Suprapubic skin (tissue), 3 donors: Measurements from ENCODE around the gene HOXC5.

Experiments
- POLR2AphosphoS5 ChIP-seq, 3 donors: sonication (generic); formaldehyde crosslinking; IDR thresholded peaks; one replicate each; pipeline ENCODE4 v1.6.1; 2017; ENCODE audit warnings: antibody characterized with exemption in 3 of 3
- TF ChIP-seq, protein P1 (sequence below), 2 donors: fragments of 200-600 bp in 1 of 2; fragments of 450-650 bp in 1 of 2; sonication (generic) in 1 of 2; IDR thresholded peaks; one replicate each; pipeline ENCODE4 v1.5.1; 2016 to 2019; ENCODE audit warnings: antibody characterized with exemption in 2 of 2, mild to moderate bottlenecking in 1 of 2, moderate library complexity in 1 of 2

DNA sequence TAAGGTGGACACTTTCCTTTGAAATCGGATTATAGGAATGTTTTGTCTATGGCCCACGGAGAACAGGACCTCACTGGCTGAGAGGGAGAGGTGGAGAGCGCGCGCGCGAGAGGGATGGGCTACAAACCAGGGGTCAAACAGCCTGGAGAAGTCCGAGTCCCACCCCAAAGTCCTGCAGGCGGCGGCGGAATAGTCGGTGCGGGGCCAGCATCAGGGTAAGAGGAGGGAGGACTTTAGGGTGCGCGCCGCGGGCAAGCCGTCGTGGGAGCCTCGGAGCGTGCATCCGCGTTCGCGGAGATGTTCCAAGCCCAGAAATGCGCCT, 27.4 kb upstream of the HOXC5 start:
- TF ChIP-seq, protein P1, sequence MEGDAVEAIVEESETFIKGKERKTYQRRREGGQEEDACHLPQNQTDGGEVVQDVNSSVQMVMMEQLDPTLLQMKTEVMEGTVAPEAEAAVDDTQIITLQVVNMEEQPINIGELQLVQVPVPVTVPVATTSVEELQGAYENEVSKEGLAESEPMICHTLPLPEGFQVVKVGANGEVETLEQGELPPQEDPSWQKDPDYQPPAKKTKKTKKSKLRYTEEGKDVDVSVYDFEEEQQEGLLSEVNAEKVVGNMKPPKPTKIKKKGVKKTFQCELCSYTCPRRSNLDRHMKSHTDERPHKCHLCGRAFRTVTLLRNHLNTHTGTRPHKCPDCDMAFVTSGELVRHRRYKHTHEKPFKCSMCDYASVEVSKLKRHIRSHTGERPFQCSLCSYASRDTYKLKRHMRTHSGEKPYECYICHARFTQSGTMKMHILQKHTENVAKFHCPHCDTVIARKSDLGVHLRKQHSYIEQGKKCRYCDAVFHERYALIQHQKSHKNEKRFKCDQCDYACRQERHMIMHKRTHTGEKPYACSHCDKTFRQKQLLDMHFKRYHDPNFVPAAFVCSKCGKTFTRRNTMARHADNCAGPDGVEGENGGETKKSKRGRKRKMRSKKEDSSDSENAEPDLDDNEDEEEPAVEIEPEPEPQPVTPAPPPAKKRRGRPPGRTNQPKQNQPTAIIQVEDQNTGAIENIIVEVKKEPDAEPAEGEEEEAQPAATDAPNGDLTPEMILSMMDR (IDR thresholded peaks at IDR 0.05), result no peak
- no peak for TF ChIP-seq POLR2AphosphoS5 (IDR thresholded peaks at IDR 0.05)
